Spleen (tissue), 11 donors: ENCODE results near the gene U2AF2. TPM values are rescaled to one million over a fixed set of nuclear protein-coding genes. Genes with fewer than 3 reads are reported as not detected.

Experiments used
- DNase-seq: peaks from one replicate; pipeline ENCODE4 v3.0.0-alpha.2; 2020
- H3K27ac ChIP-seq, 8 donors: fragments of 200-600 bp; sonication (generic) in 7 of 8; 1 replicate in 4 of 8; 2 replicates in 4 of 8; pipeline versions ENCODE4 v1.5.0 to v1.8.0; 2016 to 2021; ENCODE audit warnings: inconsistent platforms in 4 of 8, mild to moderate bottlenecking in 4 of 8, moderate library complexity in 1 of 8
- H3K27me3 ChIP-seq, 7 donors: fragments of 200-600 bp; sonication (generic) in 6 of 7; replicated peaks in 1 of 7; 1 replicate in 4 of 7; 2 replicates in 3 of 7; pipeline versions ENCODE4 v1.5.0 to v1.8.0; 2016 to 2021; ENCODE audit warnings: inconsistent platforms in 3 of 7, mild to moderate bottlenecking in 1 of 7
- H3K36me3 ChIP-seq, 6 donors: fragments of 200-600 bp; sonication (generic) in 5 of 6; 1 replicate in 4 of 6; 2 replicates in 2 of 6; pipeline versions ENCODE4 v1.5.0 to v1.8.0; 2016 to 2021; ENCODE audit warnings: inconsistent platforms in 2 of 6
- H3K4me1 ChIP-seq, 6 donors: fragments of 200-600 bp; sonication (generic) in 5 of 6; 1 replicate in 3 of 6; 2 replicates in 3 of 6; pipeline versions ENCODE4 v1.5.0 to v1.8.0; 2016 to 2021; ENCODE audit warnings: inconsistent platforms in 3 of 6
- H3K4me3 ChIP-seq, 8 donors: fragments of 200-600 bp; sonication (generic) in 7 of 8; 1 replicate in 4 of 8; 2 replicates in 4 of 8; pipeline versions ENCODE4 v1.5.0 to v1.8.0; 2016 to 2021; ENCODE audit warnings: inconsistent platforms in 4 of 8, mild to moderate bottlenecking in 4 of 8, moderate library complexity in 2 of 8
- H3K9me3 ChIP-seq, 8 donors: fragments of 200-600 bp; sonication (generic) in 7 of 8; 1 replicate in 4 of 8; 2 replicates in 4 of 8; pipeline versions ENCODE4 v1.5.0 to v1.8.0; 2016 to 2021; ENCODE audit warnings: inconsistent platforms in 4 of 8
- POLR2A ChIP-seq, 3 donors: fragments of 450-650 bp; IDR thresholded peaks; one replicate each; pipeline ENCODE4 v1.5.1; 2017; ENCODE audit warnings: antibody characterized with exemption in 3 of 3, mild to moderate bottlenecking in 1 of 3
- POLR2AphosphoS5 ChIP-seq, 3 donors: sonication (generic); formaldehyde crosslinking; IDR thresholded peaks; one replicate each; pipeline ENCODE4 v1.5.1; 2017; ENCODE audit warnings: antibody characterized with exemption in 3 of 3
- WGBS, 5 donors: extraction: QIAGEN DNeasy Blood & Tissue Kit in 3 of 5; methylation state at CpG; one replicate each; pipeline versions ENCODE4 v1.1.5 to v1.1.7; 2013 to 2018; 5-methylcytosine and 5-hydroxymethylcytosine counted together
- intact Hi-C: fragments of 100-400 bp; cut with DNase I; formaldehyde crosslinking; loops from one replicate; pipeline ENCODE4 v1.15.0; 2023; ENCODE audit warnings: low total_unique reads
- polyA plus RNA-seq, 3 donors: library from polyadenylated mRNA; stranded (reverse); fragments of 200-250 nt; gene quantifications; one replicate each; pipeline ENCODE4 v1.2.1, GENCODE V29; 2013
- total RNA-seq, 7 donors: library from RNA; depleted of rRNA in 3 of 7; stranded (reverse); fragments of >200 nt in 3 of 7; fragmentation: NEBNext Ultra II Directional in 4 of 7; extraction: Animal tissue kit (Norgen Biotek cat#: 25700) in 4 of 7; gene quantifications; one replicate each; pipeline versions ENCODE4 v1.1.0 to v1.2.1, GENCODE V29; 2016 to 2021
- TF ChIP-seq, protein P1 (sequence below), 11 experiments: fragments of 200-600 bp in 7 of 11; fragments of 450-650 bp in 4 of 11; sonication (generic) in 4 of 11; IDR thresholded peaks in 8 of 11; conservative IDR thresholded peaks in 3 of 11; 1 replicate in 7 of 11; 2 replicates in 4 of 11; pipeline versions ENCODE4 v1.4.0 to v1.8.0; 2016 to 2021; ENCODE audit warnings: antibody characterized with exemption in 11 of 11, inconsistent platforms in 4 of 11, mild to moderate bottlenecking in 1 of 11
- donor health status: healthy with polysubstance abuse.
- donor health status: DM: no; HTN: no; CAD: no; lungs with moderate emphysema.
- donor health status: DM: no; HTN: no; CAD: no.
- donor health status: Bipolar disorder and iron deficiency.
- donor health status: healthy.
- donor health status: DM: no; HTN: no; CAD: no.
- donor health status: DM: yes; HTN: yes; CAD: no.

U2AF2 gene
- total and polyA plus RNA-seq, 10 donors, result 67.2 to 218 (median 171) TPM

DNA sequence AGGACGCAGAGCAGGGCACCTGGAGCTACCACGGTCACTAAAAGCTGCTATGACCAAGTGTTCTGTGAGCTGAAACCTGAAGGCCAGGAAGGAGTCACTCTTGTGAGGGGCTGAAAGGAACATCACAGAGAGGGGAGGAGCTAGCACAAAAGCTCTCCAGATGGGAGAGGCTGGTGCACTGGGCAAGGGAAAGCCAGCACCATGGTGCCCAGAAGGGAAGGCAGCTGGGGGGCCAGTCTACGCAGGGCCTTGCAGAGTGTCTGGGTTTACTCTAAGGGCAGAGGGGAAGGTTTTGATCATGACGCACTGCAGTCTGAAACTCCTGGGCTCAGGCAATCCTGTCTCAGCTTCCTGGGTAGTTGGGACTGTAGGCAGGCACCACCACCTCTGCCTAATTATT is 18.1 kb upstream of the U2AF2 start:
- peaks cover 37 to 88% (median 74%) of the 10 kb centered on the region in 6 donors for H3K4me1 ChIP-seq

GRCh38 chr19:55637534-55637933 is 17.3 kb upstream of the U2AF2 start:
- no peak for DNase-seq
- no peaks in the 10 kb centered on the region for H3K9me3 ChIP-seq
- H3K36me3 ChIP-seq, result peaks cover 0 to 9% (median 3%) of the 10 kb centered on the region in 6 donors
- H3K4me3 ChIP-seq, result no peak overlapping the region
- H3K27me3 ChIP-seq, result peaks cover 0 to 7% (median 0%) of the 10 kb centered on the region in 7 donors
- TF ChIP-seq POLR2AphosphoS5 (IDR thresholded peaks at IDR 0.05) (peak in 2 of 3 donors; percentile 44 to 50), POLR2A (IDR thresholded peaks at IDR 0.05) (no peak)
- 78 to 87% (median 84%) methylated on average over 11 of the region's 11 CpGs for WGBS, 5 donors
- intact Hi-C loops, result no loop called here
- no peak overlapping the region for H3K27ac ChIP-seq
- H3K4me1 ChIP-seq, result peaks cover 37 to 88% (median 74%) of the 10 kb centered on the region in 6 donors

More for the DNA sequence above, 18.1 kb upstream of the U2AF2 start:
- H3K4me3 ChIP-seq, result peak overlapping the region in 1 of 8 donors; percentile 82
- peaks cover 0 to 9% (median 3%) of the 10 kb centered on the region in 6 donors for H3K36me3 ChIP-seq
- H3K9me3 ChIP-seq, result no peaks in the 10 kb centered on the region
- H3K27ac ChIP-seq, result peak overlapping the region in 1 of 8 donors; percentile 98
- TF ChIP-seq POLR2A (IDR thresholded peaks at IDR 0.05), result no peak
- TF ChIP-seq, protein P1, sequence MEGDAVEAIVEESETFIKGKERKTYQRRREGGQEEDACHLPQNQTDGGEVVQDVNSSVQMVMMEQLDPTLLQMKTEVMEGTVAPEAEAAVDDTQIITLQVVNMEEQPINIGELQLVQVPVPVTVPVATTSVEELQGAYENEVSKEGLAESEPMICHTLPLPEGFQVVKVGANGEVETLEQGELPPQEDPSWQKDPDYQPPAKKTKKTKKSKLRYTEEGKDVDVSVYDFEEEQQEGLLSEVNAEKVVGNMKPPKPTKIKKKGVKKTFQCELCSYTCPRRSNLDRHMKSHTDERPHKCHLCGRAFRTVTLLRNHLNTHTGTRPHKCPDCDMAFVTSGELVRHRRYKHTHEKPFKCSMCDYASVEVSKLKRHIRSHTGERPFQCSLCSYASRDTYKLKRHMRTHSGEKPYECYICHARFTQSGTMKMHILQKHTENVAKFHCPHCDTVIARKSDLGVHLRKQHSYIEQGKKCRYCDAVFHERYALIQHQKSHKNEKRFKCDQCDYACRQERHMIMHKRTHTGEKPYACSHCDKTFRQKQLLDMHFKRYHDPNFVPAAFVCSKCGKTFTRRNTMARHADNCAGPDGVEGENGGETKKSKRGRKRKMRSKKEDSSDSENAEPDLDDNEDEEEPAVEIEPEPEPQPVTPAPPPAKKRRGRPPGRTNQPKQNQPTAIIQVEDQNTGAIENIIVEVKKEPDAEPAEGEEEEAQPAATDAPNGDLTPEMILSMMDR (IDR thresholded peaks at IDR 0.05 in 8 of 11, conservative IDR thresholded peaks at IDR 0.05 in 3 of 11), result no peak
- no peak for TF ChIP-seq POLR2AphosphoS5 (IDR thresholded peaks at IDR 0.05)
- intact Hi-C loops, result no loop called here
- H3K27me3 ChIP-seq, result no peaks in the 10 kb centered on the region
- WGBS, 5 donors, result 81 to 91% (median 85%) methylated on average over 4 of the region's 4 CpGs
- DNase-seq, result no peak

DNA sequence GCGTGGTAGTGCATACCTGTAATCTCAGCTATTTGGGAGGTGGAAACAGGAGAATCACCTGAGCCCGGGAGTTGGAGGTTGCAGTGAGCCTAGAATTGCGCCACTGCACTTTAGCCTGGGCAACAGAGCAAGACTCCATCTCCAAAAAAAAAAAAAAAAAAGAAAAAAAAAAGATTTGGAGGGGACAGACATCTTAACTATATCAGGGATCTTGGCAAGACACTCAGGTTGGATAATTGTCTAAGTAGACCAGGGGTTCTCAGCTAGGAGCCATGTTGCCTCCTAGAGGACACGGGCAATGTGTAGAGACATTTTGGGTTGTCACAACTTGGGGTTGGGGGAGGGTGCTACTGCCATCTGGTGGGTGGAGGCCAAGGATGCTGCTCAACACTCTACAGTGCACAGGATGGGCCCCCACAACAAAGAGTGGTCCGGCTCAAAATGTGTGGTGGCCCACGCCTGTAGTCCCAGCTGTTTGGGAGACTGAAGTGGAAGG is 15.9 kb upstream of the U2AF2 start:
- TF ChIP-seq POLR2AphosphoS5 (IDR thresholded peaks at IDR 0.05) (peak in 2 of 3 donors; percentile 12 to 26), POLR2A (IDR thresholded peaks at IDR 0.05) (no peak)
- TF ChIP-seq, protein P1 (IDR thresholded peaks at IDR 0.05 in 8 of 11, conservative IDR thresholded peaks at IDR 0.05 in 3 of 11), result peak in 8 of 11 experiments; percentile 32 to 54 (median 45)
- Histone ChIP-seq H3K27me3 (peaks cover 0 to 13% (median 0%) of the 10 kb centered on the region in 7 donors), H3K4me3 (no peak overlapping the region), H3K36me3 (peaks cover 0 to 9% (median 3%) of the 10 kb centered on the region in 6 donors), H3K4me1 (peaks cover 36 to 94% (median 80%) of the 10 kb centered on the region in 6 donors), H3K9me3 (no peaks in the 10 kb centered on the region), H3K27ac (peak overlapping the region in 3 of 8 donors; percentile 20 to 94 (median 94))
- 77 to 84% (median 84%) methylated on average over 6 of the region's 6 CpGs for WGBS, 5 donors
- intact Hi-C loops, result no loop called here
- DNase-seq, result no peak

GRCh38 chr19:55640043-55640576 is 14.7 kb upstream of the U2AF2 start:
- no peaks in the 10 kb centered on the region for H3K9me3 ChIP-seq
- H3K27me3 ChIP-seq, result peaks cover 0 to 13% (median 0%) of the 10 kb centered on the region in 7 donors
- H3K4me3 ChIP-seq, result peak overlapping the region in 7 of 8 donors; percentile 70 to 96 (median 82)
- 18 to 37% (median 25%) methylated on average over 16 to 38 of the region's 38 CpGs for WGBS, 5 donors
- peak; percentile 94 for DNase-seq
- peaks cover 42 to 100% (median 86%) of the 10 kb centered on the region in 6 donors for H3K4me1 ChIP-seq
- TF ChIP-seq, protein P1 (IDR thresholded peaks at IDR 0.05 in 8 of 11, conservative IDR thresholded peaks at IDR 0.05 in 3 of 11), result peak; percentile 5 to 70 (median 58)
- TF ChIP-seq POLR2A (IDR thresholded peaks at IDR 0.05), result peak in 1 of 3 donors; percentile 18
- peak; percentile 57 to 83 (median 70) for TF ChIP-seq POLR2AphosphoS5 (IDR thresholded peaks at IDR 0.05)
- H3K27ac ChIP-seq, result peak overlapping the region; percentile 88 to 94 (median 92)
- H3K36me3 ChIP-seq, result peaks cover 0 to 18% (median 10%) of the 10 kb centered on the region in 6 donors
- intact Hi-C loops, result no loop called here
